Kidney epithelial cell (primary cell): ENCODE results near the gene ELMO1. TPM values are rescaled to one million over a fixed set of nuclear protein-coding genes. Genes with fewer than 3 reads are reported as not detected.

Experiments
- DNase-seq: peaks from one replicate; pipeline ENCODE4 v3.0.0-alpha.2; 2010; ENCODE audit warnings: low read depth
- H3K27me3 ChIP-seq: 2 replicates; pipeline ENCODE4 v1.6.0; 2011; ENCODE audit warnings: low read length; ENCODE audit not compliant: control insufficient read depth, insufficient read depth
- H3K36me3 ChIP-seq: 2 replicates; pipeline ENCODE4 v1.5.1; 2011; ENCODE audit warnings: low read length; ENCODE audit not compliant: control insufficient read depth, insufficient read depth
- H3K4me3 ChIP-seq: 2 replicates; pipeline ENCODE4 v1.5.1; 2011; ENCODE audit warnings: low read depth, mild to moderate bottlenecking, control low read depth, low read length
- total RNA-seq: library from RNA; depleted of rRNA; stranded (reverse); fragments of >200 nt; gene quantifications from 2 replicates; pipeline ENCODE4 v1.2.3, GENCODE V29; 2015
- TF ChIP-seq, protein P1 (sequence below): IDR thresholded peaks from 2 replicates; pipeline ENCODE4 v1.5.1; 2011; ENCODE audit warnings: mild to moderate bottlenecking, moderate library complexity, low read length, control low read depth, inconsistent platforms; ENCODE audit not compliant: insufficient read depth, poor library complexity, severe bottlenecking

Gene ELMO1
- total RNA-seq, 1 donor from 2014 or later = 11.4 TPM

DNA sequence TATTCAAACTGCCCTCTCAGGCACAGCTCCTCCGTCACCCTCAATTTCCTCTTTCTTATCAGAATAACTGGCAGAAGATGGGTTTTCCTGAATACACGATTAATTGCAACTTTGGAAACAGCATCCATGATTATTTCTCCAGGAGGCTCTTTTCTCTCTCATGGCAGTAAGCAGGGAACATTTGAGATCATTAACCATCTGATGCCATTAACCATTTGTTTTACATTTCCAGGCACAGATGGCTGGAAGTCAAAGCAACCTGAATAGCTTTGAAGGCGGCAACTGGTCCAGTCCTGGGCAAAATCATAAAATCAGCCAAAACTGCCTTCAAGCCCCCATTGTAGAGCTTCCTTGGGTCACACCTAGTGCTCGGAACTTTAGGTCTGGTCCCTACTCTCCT lies 434.9 kb downstream of the ELMO1 start:
- Histone ChIP-seq H3K27me3 (no peaks in the 10 kb centered on the region), H3K36me3 (no peaks in the 10 kb centered on the region), H3K4me3 (no peak overlapping the region)
- no peak for DNase-seq
- TF ChIP-seq, protein P1, sequence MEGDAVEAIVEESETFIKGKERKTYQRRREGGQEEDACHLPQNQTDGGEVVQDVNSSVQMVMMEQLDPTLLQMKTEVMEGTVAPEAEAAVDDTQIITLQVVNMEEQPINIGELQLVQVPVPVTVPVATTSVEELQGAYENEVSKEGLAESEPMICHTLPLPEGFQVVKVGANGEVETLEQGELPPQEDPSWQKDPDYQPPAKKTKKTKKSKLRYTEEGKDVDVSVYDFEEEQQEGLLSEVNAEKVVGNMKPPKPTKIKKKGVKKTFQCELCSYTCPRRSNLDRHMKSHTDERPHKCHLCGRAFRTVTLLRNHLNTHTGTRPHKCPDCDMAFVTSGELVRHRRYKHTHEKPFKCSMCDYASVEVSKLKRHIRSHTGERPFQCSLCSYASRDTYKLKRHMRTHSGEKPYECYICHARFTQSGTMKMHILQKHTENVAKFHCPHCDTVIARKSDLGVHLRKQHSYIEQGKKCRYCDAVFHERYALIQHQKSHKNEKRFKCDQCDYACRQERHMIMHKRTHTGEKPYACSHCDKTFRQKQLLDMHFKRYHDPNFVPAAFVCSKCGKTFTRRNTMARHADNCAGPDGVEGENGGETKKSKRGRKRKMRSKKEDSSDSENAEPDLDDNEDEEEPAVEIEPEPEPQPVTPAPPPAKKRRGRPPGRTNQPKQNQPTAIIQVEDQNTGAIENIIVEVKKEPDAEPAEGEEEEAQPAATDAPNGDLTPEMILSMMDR = no peak

DNA sequence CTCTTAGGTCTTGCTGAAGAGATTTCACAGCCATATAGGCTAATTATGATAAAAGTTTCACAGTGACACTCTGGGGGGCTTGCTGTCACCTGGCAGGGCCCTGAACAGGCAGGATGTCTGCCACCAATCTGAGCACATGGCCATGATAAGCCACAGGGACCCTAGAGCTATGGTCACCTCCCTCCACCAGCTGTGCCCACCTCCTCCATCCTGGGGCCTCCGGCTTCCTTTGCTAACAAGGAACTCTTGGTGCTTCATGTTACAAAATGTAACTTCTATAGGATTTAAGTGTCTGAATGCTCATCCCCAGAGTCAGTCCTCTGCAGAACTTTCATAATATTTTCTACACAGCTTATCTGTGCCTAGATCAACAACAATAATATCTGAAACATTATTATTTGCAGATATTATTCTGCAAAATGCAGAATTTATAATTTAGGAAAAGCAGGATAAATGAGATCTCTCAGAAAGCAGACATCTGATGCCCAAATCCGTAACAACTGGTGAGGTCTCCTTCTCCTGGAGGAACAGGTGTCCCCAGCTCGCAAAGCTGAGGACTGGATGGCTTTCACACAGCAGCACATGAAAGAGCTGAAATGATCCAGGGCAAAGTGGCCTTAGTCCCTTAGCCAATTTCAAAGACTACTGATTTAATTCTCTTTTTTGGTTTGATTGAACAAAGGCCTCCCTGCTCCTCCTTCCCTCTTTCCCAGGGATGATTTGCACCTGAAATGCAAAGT lies 437.3 kb downstream of the ELMO1 start:
- no peak for DNase-seq
- H3K27me3 ChIP-seq = no peaks in the 10 kb centered on the region
- H3K4me3 ChIP-seq = no peak overlapping the region
- TF ChIP-seq, protein P1 = no peak
- H3K36me3 ChIP-seq = no peaks in the 10 kb centered on the region

DNA sequence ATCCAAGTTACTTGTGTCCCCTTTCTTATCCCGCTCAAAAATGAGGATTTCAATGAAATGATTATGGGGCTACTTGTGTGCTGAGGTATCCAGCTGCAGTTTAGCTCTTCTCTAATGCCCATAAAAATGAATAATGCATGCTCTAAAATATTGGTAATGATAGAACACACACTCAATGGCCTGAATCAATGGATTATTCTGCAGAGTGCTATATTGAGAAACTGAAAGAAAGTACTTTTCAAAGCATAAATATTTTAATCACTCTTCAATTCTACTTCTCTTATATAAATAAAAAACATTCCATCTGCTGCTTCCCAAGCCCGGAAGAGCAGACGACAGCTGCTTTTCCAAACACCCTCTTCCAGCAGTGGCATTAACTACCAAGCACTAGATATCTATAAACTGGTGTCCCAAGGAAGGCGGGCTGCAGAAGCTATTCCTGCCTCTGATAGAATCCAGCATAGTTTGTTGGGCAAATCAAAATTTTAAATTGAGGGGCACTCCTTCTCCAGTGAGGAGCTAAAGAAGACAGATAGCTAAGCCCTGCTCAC lies 439.5 kb downstream of the ELMO1 start:
- TF ChIP-seq, protein P1 = no peak
- no peak overlapping the region for H3K4me3 ChIP-seq
- no peaks in the 10 kb centered on the region for H3K27me3 ChIP-seq
- no peak for DNase-seq
- H3K36me3 ChIP-seq = no peaks in the 10 kb centered on the region

DNA sequence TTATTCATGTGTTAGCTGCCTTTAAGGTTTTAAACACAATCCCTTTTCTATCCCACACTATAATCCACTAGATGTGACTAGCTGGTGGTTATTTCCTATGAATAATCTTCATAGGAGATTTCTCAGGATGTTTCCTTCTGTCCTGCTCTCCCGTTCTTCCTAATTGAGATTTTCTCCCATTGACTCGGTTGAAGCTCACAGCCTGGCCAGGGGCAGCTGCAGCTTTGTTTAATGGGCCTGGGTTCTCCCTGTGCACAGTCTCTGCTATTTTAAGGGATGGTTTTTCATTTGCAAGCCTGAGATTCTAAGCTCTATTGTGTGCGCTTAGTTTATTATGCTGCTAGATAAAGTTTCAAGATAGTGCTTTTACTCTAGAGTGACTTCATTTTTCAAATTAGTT lies 441.0 kb downstream of the ELMO1 start:
- no peaks in the 10 kb centered on the region for H3K36me3 ChIP-seq
- TF ChIP-seq, protein P1 = no peak
- DNase-seq = no peak
- H3K4me3 ChIP-seq = no peak overlapping the region
- no peaks in the 10 kb centered on the region for H3K27me3 ChIP-seq

DNA sequence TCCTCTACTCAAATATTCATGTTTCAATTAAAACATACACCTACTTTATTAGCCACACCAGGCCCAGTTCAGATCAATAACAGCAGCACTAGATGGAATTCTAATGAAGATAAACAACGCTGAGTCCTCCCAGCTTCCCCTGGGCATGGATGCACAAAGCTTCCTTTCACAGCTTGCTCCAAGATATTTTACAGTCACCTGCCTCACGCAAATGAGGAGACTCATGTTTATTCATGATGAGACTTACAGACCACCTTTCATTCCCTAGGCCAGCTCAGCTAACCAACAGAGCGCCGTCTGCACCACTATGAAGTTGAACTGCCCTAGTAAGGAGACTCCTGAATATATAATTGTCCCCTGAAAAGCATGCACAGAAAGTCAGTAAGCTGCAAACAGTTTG lies 441.4 kb downstream of the ELMO1 start:
- H3K27me3 ChIP-seq = no peaks in the 10 kb centered on the region

More for the DNA sequence above, 441.4 kb downstream of the ELMO1 start:
- no peak for DNase-seq
- no peak overlapping the region for H3K4me3 ChIP-seq
- no peaks in the 10 kb centered on the region for H3K36me3 ChIP-seq
- TF ChIP-seq, protein P1 = no peak
